HUES6 (cell line): Measurements from ENCODE around the gene SDHAF4.

Experiments used
- H3K27ac ChIP-seq: 2 replicates; pipeline ENCODE4 v1.7.0; 2013; ENCODE audit warnings: low read depth, mild to moderate bottlenecking, low read length, inconsistent platforms
- H3K27me3 ChIP-seq: 2 replicates; pipeline ENCODE4 v1.6.1; 2013; ENCODE audit warnings: low read length; ENCODE audit not compliant: control insufficient read depth, insufficient read depth
- H3K36me3 ChIP-seq: 2 replicates; pipeline ENCODE4 v1.6.1; 2013; ENCODE audit warnings: low read length; ENCODE audit not compliant: control insufficient read depth, insufficient read depth
- H3K4me1 ChIP-seq: 2 replicates; pipeline ENCODE4 v1.6.1; 2013; ENCODE audit warnings: low read length; ENCODE audit not compliant: control insufficient read depth, insufficient read depth
- H3K4me3 ChIP-seq: 2 replicates; pipeline ENCODE4 v1.5.1; 2013; ENCODE audit warnings: low read depth, low read length
- H3K9ac ChIP-seq: one replicate; pipeline ENCODE4 v1.6.1; 2013; ENCODE audit warnings: mild to moderate bottlenecking, low read length
- H3K9me3 ChIP-seq: 2 replicates; pipeline ENCODE4 v1.6.1; 2013; ENCODE audit warnings: low read depth, low read length; ENCODE audit not compliant: control insufficient read depth, insufficient read depth

Gene SDHAF4

DNA sequence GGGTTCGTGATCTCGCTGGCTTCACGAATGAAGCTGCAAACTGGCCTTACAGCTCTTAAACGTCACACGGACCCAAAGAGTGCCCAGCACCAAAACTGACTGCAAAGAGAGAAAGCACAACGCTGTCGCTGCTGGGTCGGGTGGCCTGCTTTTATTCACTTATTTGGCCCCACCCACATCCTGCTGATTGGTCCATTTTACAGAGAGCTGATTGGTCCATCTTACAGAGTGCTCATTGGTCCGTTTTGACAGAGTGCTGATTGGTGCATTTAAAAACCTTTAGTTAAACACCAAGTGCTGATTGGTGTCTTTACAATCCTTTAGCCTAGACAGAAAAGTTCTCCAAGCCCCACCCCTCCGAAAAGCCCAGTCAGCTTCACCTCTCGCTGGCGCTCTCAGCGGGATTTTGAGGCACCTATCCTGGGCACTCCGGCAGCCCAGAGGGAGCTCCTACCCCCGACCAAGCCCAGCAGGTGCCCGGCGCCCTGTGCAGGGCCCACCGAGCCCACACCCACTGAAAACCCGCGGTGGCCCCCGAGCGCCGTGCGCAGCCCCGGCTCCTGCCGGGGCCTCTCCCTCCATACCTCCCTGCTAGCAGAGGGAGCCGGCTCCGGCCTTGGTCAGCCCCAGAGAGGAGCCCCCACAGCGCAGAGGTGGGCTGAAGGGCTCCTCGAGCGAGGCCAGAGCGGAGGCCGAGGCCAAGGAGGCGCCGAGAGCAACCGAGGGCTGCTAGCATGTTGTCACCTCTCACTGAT lies 60.9 kb downstream of the SDHAF4 start:
- no peaks in the 10 kb centered on the region for H3K27me3 ChIP-seq
- no peaks in the 10 kb centered on the region for H3K36me3 ChIP-seq
- H3K4me3 ChIP-seq, result no peak overlapping the region
- no peaks in the 10 kb centered on the region for H3K4me1 ChIP-seq
- 0 out of 2 replicates have a peak, but pooled peaks cover 9% of the 10 kb centered on the region for H3K9me3 ChIP-seq
- H3K9ac ChIP-seq, result no peak overlapping the region
- H3K27ac ChIP-seq, result no peak overlapping the region

DNA sequence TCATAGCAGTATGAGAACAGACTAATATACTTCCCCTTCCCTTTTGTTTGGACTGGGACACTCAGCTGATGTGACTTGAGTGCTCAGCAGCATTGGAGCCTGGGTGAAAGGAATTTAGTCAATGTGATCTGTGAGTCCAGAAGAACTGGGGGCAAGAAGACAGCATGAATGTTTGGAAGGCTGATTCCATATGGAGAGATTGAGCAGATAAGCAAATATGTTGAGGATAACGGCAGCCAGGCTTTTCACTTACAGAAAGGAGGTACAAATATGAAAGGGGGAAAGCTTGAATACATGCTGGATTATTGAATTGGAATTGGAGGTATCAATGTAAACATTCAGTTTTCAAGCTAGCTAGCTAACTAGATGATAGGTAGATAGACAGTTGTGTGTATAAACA lies 63.2 kb downstream of the SDHAF4 start:
- no peaks in the 10 kb centered on the region for H3K36me3 ChIP-seq
- H3K9ac ChIP-seq, result no peak overlapping the region
- 0 out of 2 replicates have a peak, but pooled peaks cover 4% of the 10 kb centered on the region for H3K9me3 ChIP-seq
- H3K4me3 ChIP-seq, result no peak overlapping the region
- H3K27me3 ChIP-seq, result no peaks in the 10 kb centered on the region
- no peaks in the 10 kb centered on the region for H3K4me1 ChIP-seq
- no peak overlapping the region for H3K27ac ChIP-seq

DNA sequence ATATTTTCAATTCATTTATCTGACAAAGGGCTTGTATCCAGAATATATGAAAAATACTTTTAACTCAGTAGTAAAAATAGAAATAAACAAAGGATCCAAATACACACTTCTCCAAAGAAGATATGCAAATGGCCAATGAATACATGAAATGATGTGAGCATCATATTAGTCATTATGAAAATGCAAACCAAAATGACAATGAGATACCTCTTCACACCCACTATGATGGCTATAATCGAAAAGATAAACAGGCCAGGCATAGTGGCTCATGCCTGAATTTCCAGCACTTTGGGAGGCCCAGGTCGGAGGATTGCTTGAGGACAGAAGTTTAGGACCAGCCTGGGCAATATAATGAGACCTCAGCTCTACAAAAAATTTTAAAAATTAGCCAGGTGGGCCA lies 67.1 kb downstream of the SDHAF4 start:
- Histone ChIP-seq H3K9me3 (no peaks in the 10 kb centered on the region), H3K27ac (no peak overlapping the region), H3K36me3 (no peaks in the 10 kb centered on the region), H3K9ac (no peak overlapping the region), H3K4me3 (no peak overlapping the region), H3K4me1 (no peaks in the 10 kb centered on the region), H3K27me3 (no peaks in the 10 kb centered on the region)

DNA sequence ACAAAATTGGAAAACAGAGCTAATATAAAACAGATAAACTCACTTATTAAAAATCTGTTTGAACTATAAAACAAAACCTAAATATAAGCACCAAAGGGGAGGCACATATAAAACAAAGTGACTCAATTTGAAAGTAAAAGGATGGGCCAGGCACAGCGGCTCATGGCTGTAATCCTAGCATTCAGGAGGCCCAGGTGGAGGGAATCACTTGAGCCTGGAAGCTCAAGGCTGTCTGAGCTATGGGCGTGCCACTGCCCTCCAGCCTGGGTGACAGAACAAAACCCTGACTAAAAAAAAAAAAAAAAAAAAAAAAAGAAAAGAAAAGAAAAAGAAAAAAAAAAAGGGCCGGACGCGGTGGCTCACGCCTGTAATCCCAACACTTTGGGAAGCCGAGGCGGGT lies 69.9 kb downstream of the SDHAF4 start:
- H3K4me1 ChIP-seq, result no peaks in the 10 kb centered on the region
- H3K36me3 ChIP-seq, result no peaks in the 10 kb centered on the region
- H3K9ac ChIP-seq, result no peak overlapping the region
- H3K4me3 ChIP-seq, result no peak overlapping the region
- H3K27me3 ChIP-seq, result no peaks in the 10 kb centered on the region
- no peak overlapping the region for H3K27ac ChIP-seq
- no peaks in the 10 kb centered on the region for H3K9me3 ChIP-seq

DNA sequence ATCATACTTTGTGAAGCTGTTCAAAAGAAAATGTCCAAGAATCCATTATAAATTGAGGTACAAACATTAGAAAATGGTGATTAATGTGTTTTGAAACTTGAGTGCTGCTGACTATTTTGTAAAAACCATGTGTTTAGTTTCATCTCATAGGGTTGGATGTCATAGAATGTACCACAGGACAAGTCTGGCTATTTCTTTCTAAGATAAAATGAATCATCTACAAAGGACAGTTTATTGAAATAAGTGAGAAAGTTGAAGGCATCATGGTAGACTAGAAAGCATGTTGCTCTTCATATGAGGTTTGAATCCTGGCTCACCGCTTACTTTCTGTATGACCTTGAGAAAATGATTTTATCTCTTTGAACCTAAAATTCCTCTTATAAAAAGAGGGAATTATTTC lies 71.7 kb downstream of the SDHAF4 start:
- H3K36me3 ChIP-seq, result no peaks in the 10 kb centered on the region
- H3K4me1 ChIP-seq, result no peaks in the 10 kb centered on the region
- H3K27ac ChIP-seq, result no peak overlapping the region
- no peak overlapping the region for H3K4me3 ChIP-seq
- no peaks in the 10 kb centered on the region for H3K9me3 ChIP-seq
- H3K9ac ChIP-seq, result no peak overlapping the region
- no peaks in the 10 kb centered on the region for H3K27me3 ChIP-seq
